Spleen (tissue), 7 donors: Measurements from ENCODE around the gene CTDP1.

Experiments
- CTCF ChIP-seq, 11 experiments: fragments of 200-600 bp in 7 of 11; fragments of 450-650 bp in 4 of 11; sonication (generic) in 4 of 11; IDR thresholded peaks in 8 of 11; conservative IDR thresholded peaks in 3 of 11; 1 replicate in 7 of 11; 2 replicates in 4 of 11; pipeline versions ENCODE4 v1.4.0 to v1.8.0; 2016 to 2021; ENCODE audit warnings: antibody characterized with exemption in 11 of 11, inconsistent platforms in 4 of 11, mild to moderate bottlenecking in 1 of 11
- POLR2A ChIP-seq, 3 donors: fragments of 450-650 bp; IDR thresholded peaks; one replicate each; pipeline ENCODE4 v1.5.1; 2017; ENCODE audit warnings: antibody characterized with exemption in 3 of 3, mild to moderate bottlenecking in 1 of 3
- POLR2AphosphoS5 ChIP-seq, 3 donors: sonication (generic); formaldehyde crosslinking; IDR thresholded peaks; one replicate each; pipeline ENCODE4 v1.5.1; 2017; ENCODE audit warnings: antibody characterized with exemption in 3 of 3
- donor health status: DM: no; HTN: no; CAD: no; lungs with moderate emphysema.
- donor health status: DM: no; HTN: no; CAD: no.
- donor health status: DM: no; HTN: no; CAD: no.

DNA sequence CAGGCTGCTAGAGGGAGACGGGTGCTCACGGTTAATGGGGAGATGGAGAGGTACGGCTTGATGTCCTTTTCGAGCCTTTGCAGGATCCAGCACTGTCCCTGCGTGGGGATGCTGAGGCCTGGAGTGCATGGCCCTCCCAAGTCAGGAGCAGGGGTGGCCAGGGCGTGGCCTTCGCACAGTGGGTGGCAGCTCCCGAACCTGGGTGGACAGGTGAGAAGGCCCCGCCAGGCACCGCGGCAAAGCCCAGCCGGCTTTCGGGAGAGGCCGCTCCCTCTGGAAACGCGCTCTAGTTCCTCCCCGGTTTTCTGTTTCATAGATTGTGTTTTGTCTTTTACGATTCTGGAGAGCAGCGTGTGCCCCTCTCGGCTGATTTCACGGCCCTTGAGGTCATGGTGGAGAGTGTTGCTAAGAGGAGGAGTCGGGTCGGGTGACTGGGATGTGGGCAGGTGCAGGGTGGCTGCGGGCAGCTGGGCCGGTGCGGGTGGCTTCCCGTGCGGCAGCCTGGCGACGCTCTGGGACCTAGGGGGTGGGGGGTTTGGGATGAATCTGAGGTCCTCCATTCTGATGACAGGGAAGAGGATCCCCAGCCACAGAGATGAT, 39.4 kb downstream of the CTDP1 start:
- TF ChIP-seq CTCF (IDR thresholded peaks at IDR 0.05 in 8 of 11, conservative IDR thresholded peaks at IDR 0.05 in 3 of 11) (no peak), POLR2AphosphoS5 (IDR thresholded peaks at IDR 0.05) (peak in 1 of 3 donors; percentile 33), POLR2A (IDR thresholded peaks at IDR 0.05) (no peak)
